B cell (primary cell): ENCODE data around the gene KIAA0408. TPM values are rescaled to one million over a fixed set of nuclear protein-coding genes. Genes with fewer than 3 reads are reported as not detected.

Experiments used
- ATAC-seq: fragments of 200-7000 bp; cut with Tn5 transposase; one replicate; pipeline ENCODE4 v1.10.0; 2021; ENCODE audit warnings: low read depth, mild to moderate bottlenecking, moderate number of reproducible peaks, moderate library complexity
- CTCF ChIA-PET: fragments of 350-600 bp; sonication (Branson Sonifier 250); formaldehyde crosslinking; loops from one replicate; lab custom pipeline; 2021; ENCODE audit warnings: antibody characterized with exemption, inconsistent platforms; lab: Charles Lee
- POLR2A ChIA-PET: fragments of 350-600 bp; sonication (Branson Sonifier 250); formaldehyde crosslinking; loops from one replicate; lab custom pipeline; 2021; ENCODE audit warnings: antibody characterized with exemption; lab: Charles Lee
- DNase-seq: peaks from one replicate; pipeline ENCODE4 v3.0.0; 2013
- H2AFZ ChIP-seq: 2 replicates; pipeline ENCODE4 v1.6.1; 2012; ENCODE audit warnings: mild to moderate bottlenecking, low read depth, low read length; ENCODE audit not compliant: insufficient read depth, poor library complexity, severe bottlenecking
- H3K27ac ChIP-seq, 2 donors: 1 replicate in 1 of 2; 2 replicates in 1 of 2; pipeline ENCODE4 v1.5.1; 2012 to 2013; ENCODE audit warnings: low read length in 2 of 2, mild to moderate bottlenecking in 2 of 2, moderate library complexity in 1 of 2
- H3K27me3 ChIP-seq, 4 experiments: fragments of 200-600 bp in 1 of 4; sonication (generic) in 1 of 4; replicated peaks in 1 of 4; 1 replicate in 2 of 4; 2 replicates in 2 of 4; pipeline versions ENCODE4 v1.6.1 to v1.7.0; 2013 to 2016; ENCODE audit warnings: low read length in 3 of 4, mild to moderate bottlenecking in 2 of 4, mixed read lengths in 1 of 4, moderate library complexity in 1 of 4; ENCODE audit not compliant: insufficient read depth in 4 of 4, control insufficient read depth in 3 of 4; ENCODE audit errors: control extremely low read depth in 1 of 4
- H3K36me3 ChIP-seq, 2 experiments: replicated peaks in 1 of 2; 1 replicate in 1 of 2; 2 replicates in 1 of 2; pipeline versions ENCODE4 v1.6.1 to v1.7.1; 2013; ENCODE audit warnings: low read length in 1 of 2; ENCODE audit not compliant: insufficient read depth in 2 of 2, control insufficient read depth in 1 of 2; ENCODE audit errors: control extremely low read depth in 1 of 2, extremely low read depth in 1 of 2
- H3K4me1 ChIP-seq, 2 donors: fragments of 200-600 bp in 1 of 2; sonication (generic) in 1 of 2; 1 replicate in 1 of 2; 2 replicates in 1 of 2; pipeline versions ENCODE4 v1.5.1 to v1.6.1; 2013 to 2017; ENCODE audit warnings: low read length in 2 of 2; ENCODE audit not compliant: control insufficient read depth in 2 of 2, insufficient read depth in 2 of 2
- H3K4me2 ChIP-seq: replicated peaks from 2 replicates; pipeline ENCODE3; 2012; ENCODE audit warnings: mild to moderate bottlenecking, low read depth, low read length; ENCODE audit not compliant: poor library complexity, severe bottlenecking
- H3K4me3 ChIP-seq, 5 experiments: fragments of 200-600 bp in 1 of 5; sonication (generic) in 1 of 5; 1 replicate in 3 of 5; 2 replicates in 2 of 5; pipeline versions ENCODE4 v1.5.1 to v1.7.0; 2011 to 2016; ENCODE audit warnings: low read length in 4 of 5, mild to moderate bottlenecking in 4 of 5, low read depth in 2 of 5, control low read depth in 1 of 5, moderate library complexity in 1 of 5; ENCODE audit not compliant: insufficient read depth in 1 of 5; ENCODE audit errors: control extremely low read depth in 1 of 5, extremely low read depth in 1 of 5
- H3K79me2 ChIP-seq: fragments of 200-600 bp; sonication (generic); one replicate; pipeline ENCODE4 v1.6.0; 2016; ENCODE audit warnings: low read length; ENCODE audit not compliant: control insufficient read depth, insufficient read depth
- H3K9ac ChIP-seq: fragments of 200-600 bp; sonication (generic); 2 replicates; pipeline ENCODE4 v1.6.1; 2017; ENCODE audit warnings: mild to moderate bottlenecking, low read length, moderate library complexity
- H3K9me3 ChIP-seq, 3 donors: one replicate each; pipeline versions ENCODE4 v1.6.1 to v1.7.1; 2013; ENCODE audit warnings: low read length in 2 of 3; ENCODE audit not compliant: control insufficient read depth in 2 of 3, insufficient read depth in 1 of 3; ENCODE audit errors: control extremely low read depth in 1 of 3
- H4K20me1 ChIP-seq: 2 replicates; pipeline ENCODE4 v1.6.0; 2012; ENCODE audit warnings: mild to moderate bottlenecking, low read length; ENCODE audit not compliant: insufficient read depth, control insufficient read depth, poor library complexity, severe bottlenecking
- H3K27ac Mint-ChIP-seq: one replicate; pipeline ENCODE4 v1.8.0; 2021; ENCODE audit warnings: mixed read lengths
- H3K27me3 Mint-ChIP-seq: one replicate; pipeline ENCODE4 v1.8.0; 2021; ENCODE audit warnings: mixed read lengths
- H3K4me1 Mint-ChIP-seq: one replicate; pipeline ENCODE4 v1.8.0; 2021; ENCODE audit warnings: mixed read lengths
- H3K4me3 Mint-ChIP-seq: one replicate; pipeline ENCODE4 v1.8.0; 2021; ENCODE audit warnings: mixed read lengths
- H3K9me3 Mint-ChIP-seq: one replicate; pipeline ENCODE4 v1.8.0; 2022; ENCODE audit warnings: mixed read lengths; ENCODE audit not compliant: insufficient read depth
- CTCF ChIP-seq: fragments of 200-600 bp; IDR thresholded peaks from one replicate; pipeline ENCODE4 v1.8.0; 2022; ENCODE audit warnings: antibody characterized with exemption, mild to moderate bottlenecking
- EZH2 ChIP-seq: IDR thresholded peaks from 2 replicates; pipeline ENCODE4 v1.6.1; 2012; ENCODE audit warnings: borderline replicate concordance, low read depth, mild to moderate bottlenecking, moderate library complexity, low read length; ENCODE audit not compliant: insufficient read depth, poor library complexity, severe bottlenecking
- WGBS: methylation state at CpG from one replicate; pipeline ENCODE4 v1.1.5; 2013; ENCODE audit warnings: missing lambda C conversion rate; ENCODE audit not compliant: insufficient coverage; 5-methylcytosine and 5-hydroxymethylcytosine counted together
- intact Hi-C: fragments of 100-400 bp; cut with micrococcal nuclease; formaldehyde crosslinking; loops from one replicate; pipeline ENCODE4 v1.10.0; 2022
- polyA plus RNA-seq: library from polyadenylated mRNA; depleted of rRNA; stranded (reverse); fragments of >200 nt; gene quantifications from 2 replicates; pipeline ENCODE4 v1.2.3, GENCODE V29; 2012
- total RNA-seq, 2 donors: library from RNA; stranded (reverse); fragments of 120-200 nt in 1 of 2; gene quantifications; 1 replicate in 1 of 2; 2 replicates in 1 of 2; pipeline versions ENCODE4 v1.2.3 to v1.2.4, GENCODE V29; 2013 to 2022

The KIAA0408 gene
- total and polyA plus RNA-seq, 2 donors (not counting 1 experiment from before 2014, with no cell fraction given), result 0.58 to 0.64 TPM

GRCh38 chr6:127452803-127453202 lies 6.4 kb downstream of the KIAA0408 start:
- H3K9me3 ChIP-seq, result no peaks in the 10 kb centered on the region
- Mint-ChIP-seq H3K4me3 (no peak overlapping the region), H3K27me3 (peaks cover 13% of the 10 kb centered on the region), H3K9me3 (no peaks in the 10 kb centered on the region), H3K27ac (no peak overlapping the region), H3K4me1 (no peaks in the 10 kb centered on the region)
- intact Hi-C loops, result no loop called here
- H3K27ac ChIP-seq, result no peak overlapping the region
- no peak overlapping the region for H2AFZ ChIP-seq
- POLR2A ChIA-PET, result no interaction called here
- no peaks in the 10 kb centered on the region for H4K20me1 ChIP-seq
- no peak for TF ChIP-seq CTCF
- no peak for TF ChIP-seq EZH2
- no peaks in the 10 kb centered on the region for H3K79me2 ChIP-seq
- H3K27me3 ChIP-seq, result no peaks in the 10 kb centered on the region
- ATAC-seq (no peak), DNase-seq (no peak)
- H3K4me3 ChIP-seq, result no peak overlapping the region
- no peaks in the 10 kb centered on the region for H3K36me3 ChIP-seq
- no peak overlapping the region for H3K4me2 ChIP-seq
- no peak overlapping the region for H3K9ac ChIP-seq
- H3K4me1 ChIP-seq, result no peaks in the 10 kb centered on the region
- CTCF ChIA-PET, result no interaction called here

- Mint-ChIP-seq H3K9me3 (no peaks in the 10 kb centered on the region), H3K27ac (no peak overlapping the region), H3K4me1 (no peaks in the 10 kb centered on the region), H3K27me3 (peaks cover 13% of the 10 kb centered on the region), H3K4me3 (no peak overlapping the region)
- Histone ChIP-seq H4K20me1 (no peaks in the 10 kb centered on the region), H3K79me2 (no peaks in the 10 kb centered on the region), H2AFZ (no peak overlapping the region), H3K9ac (no peak overlapping the region), H3K36me3 (no peaks in the 10 kb centered on the region), H3K4me3 (no peak overlapping the region), H3K9me3 (no peaks in the 10 kb centered on the region), H3K27me3 (no peaks in the 10 kb centered on the region), H3K27ac (no peak overlapping the region), H3K4me1 (no peaks in the 10 kb centered on the region), H3K4me2 (no peak overlapping the region)
- POLR2A ChIA-PET, result no interaction called here
- intact Hi-C loops, result no loop called here
- DNase-seq (no peak), ATAC-seq (no peak)
- CTCF ChIA-PET, result no interaction called here
- 92% methylated on average over 2 of the region's 3 CpGs for WGBS
- TF ChIP-seq EZH2 (no peak), CTCF (no peak)
These were observed 7.8 kb downstream of the KIAA0408 start for GRCh38 chr6:127451388-127451787.
